T1000 (cell line): ENCODE data around the gene RAB11B.
"Not testable (repeated sequence)": the region's sequence is repeated elsewhere in the genome, so short reads cannot be mapped to it uniquely, and the experiment has no call there.

ENCODE experiments used
- DNase-seq: peaks from one replicate; lab custom pipeline; 2025; ENCODE audit warnings: mixed read lengths; lab: John Stamatoyannopoulos, UW

RAB11B gene

DNA sequence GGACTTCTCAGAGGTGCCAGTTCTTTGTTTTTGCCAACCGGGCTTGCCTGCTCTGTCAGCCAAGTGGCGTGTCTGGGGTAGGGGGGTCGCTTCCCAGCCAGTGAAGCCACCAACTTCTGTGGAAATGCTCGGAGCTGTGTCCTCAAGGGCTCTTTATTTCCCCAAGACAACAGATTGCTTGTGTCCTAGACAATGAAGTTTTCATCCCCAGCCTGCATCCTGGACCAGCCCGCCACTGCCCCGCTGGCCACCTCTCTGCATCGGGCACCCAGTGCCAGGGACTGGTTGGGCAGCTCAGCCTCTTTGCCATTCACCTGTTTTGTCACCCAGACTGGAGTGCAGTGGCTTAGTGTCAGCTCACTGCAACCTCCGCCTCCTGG lies 3.7 kb downstream of the RAB11B start:
- DNase-seq = no peak

- no peak for DNase-seq
These were observed 5.5 kb downstream of the RAB11B start for GRCh38 chr19:8395621-8396082.

GRCh38 chr19:8396185-8396562 lies 6.0 kb downstream of the RAB11B start:
- DNase-seq = no peak

DNA sequence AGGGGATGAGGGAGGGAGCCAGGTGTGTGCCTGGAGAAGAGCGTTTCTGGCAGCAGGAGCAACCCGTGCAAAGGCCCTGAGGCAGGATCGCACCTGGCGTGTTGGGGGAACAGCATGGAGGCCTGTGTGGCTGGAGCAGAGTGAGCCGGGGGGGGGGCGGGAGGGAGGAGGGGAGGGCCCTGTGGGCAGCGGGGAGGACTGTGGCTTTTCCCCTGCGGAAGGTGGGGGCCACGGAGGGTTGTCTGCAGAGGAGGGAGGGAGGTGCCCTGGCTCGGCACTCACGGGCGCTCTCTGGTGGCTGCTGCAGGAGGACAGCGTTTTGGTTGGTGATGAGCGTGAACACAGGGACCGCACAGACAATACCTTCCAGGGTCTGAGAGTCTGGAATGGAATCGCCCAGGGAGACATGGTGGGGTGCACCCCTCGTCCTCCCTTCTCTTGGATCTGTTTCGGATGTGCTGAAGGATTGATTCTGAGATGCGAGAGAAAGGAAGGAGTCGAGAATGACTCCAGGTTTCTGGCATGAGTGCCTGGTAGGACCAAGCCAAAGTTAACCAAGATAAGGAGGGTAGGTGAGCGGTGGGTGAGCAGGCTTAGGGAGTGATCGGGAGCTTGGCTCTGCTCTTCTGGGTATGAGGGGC lies 6.5 kb downstream of the RAB11B start:
- DNase-seq = no peak

DNA sequence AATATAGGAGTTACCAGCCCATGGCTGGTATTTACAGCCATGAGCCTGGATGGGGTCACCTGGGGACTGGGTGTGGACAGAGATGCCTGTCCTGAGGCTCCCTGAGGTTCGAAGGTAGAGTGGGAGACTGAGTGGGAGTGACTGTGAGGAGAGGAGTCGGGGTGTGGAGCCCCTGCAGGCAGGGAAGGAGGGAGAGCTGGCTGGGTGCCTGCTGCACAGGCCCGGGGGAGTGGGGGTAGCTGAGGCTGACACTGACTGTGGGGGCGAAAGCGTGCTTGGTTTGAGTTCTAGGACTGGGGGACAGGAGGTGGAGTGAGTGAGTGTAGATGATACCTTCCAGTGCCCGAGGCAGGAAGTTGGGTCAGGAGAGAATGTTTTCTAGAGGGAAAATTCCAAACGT lies 7.1 kb downstream of the RAB11B start:
- DNase-seq = no peak

DNA sequence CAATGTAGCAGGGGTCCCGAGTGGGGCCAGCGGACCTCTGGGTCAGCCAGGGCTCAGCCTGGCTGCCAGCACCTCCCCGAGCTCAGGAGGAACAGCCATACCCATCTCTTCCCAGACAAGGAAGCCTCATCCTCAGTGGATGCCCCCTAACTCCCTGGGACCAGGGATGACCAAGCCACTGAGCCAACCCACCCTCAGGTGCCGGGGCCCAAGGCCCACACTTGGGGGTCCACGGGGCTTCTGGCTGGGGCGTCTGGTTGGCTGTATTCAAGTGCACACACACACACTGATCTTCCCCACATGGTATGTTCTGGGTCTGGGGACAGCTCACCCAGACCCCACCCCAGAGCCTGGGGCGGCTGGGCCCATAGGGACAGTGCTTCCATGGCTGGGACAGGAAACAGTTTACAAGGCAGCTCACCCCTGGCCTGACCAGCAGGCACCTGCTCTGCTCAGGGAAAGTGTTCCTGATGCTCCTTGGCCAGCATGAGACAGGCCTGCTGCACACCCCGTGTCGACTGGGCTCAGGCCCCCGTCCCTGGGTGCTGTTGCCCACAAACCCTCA lies 7.7 kb downstream of the RAB11B start:
- no peak for DNase-seq

DNA sequence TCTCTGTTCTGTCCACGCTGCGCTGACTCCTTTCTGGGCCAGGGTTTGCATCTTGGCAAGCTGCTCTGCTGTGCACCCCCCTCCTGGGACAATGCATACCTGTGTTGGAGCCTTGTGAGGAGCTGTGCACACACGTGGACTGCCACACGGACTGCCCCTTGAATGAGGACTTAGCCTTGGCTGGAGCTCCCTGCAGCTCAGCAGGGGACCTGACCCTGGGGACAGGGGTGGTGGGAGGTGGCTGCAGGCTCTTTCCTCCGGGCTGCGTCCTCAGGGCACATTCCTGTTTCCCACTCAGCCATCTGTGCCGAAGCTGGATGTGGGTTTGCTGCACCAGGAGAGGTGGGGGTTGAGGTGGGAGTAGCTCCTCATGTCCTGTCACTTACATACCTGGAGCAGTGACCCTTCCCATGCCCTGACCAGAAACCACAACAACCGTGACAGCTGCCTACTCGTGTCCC lies 8.2 kb downstream of the RAB11B start:
- DNase-seq = no peak

DNA sequence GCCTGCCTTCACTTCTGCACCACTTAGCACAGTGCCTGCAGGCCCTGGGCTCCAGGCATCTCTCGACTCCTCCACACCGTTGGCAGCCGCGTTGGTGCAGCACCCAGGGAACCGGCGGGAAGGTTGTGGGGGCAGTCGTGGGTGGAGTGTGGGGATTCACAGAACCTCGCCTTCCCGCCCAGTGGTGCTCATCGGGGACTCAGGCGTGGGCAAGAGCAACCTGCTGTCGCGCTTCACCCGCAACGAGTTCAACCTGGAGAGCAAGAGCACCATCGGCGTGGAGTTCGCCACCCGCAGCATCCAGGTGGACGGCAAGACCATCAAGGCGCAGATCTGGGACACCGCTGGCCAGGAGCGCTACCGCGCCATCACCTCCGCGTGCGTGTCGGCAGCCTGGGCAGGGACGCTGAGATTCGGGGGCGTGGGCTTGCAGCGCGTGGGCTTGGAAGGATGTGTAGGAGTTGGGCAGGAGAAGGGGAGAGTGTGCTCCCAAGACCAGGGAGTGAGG lies 9.6 kb downstream of the RAB11B start:
- no peak for DNase-seq

- DNase-seq = no peak
These were observed 11.8 kb downstream of the RAB11B start for GRCh38 chr19:8401981-8402411.

- DNase-seq = no peak
These were observed 13.1 kb downstream of the RAB11B start for GRCh38 chr19:8403098-8403819.

DNA sequence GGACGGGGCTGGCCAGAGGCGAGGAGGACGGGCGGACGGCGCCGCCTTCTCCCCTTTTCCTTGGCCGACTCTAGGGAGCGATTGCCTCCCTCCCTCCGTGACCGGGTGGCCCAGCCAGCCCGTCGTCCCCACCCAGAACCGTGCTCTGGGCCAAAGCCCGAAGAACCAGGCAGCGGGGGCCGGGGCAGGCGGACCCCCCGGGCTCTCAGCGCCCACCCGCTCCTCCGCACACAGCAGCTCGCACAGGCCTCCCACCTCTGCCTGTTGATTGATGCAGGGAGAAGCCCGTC lies 13.6 kb downstream of the RAB11B start:
- no peak for DNase-seq

DNA sequence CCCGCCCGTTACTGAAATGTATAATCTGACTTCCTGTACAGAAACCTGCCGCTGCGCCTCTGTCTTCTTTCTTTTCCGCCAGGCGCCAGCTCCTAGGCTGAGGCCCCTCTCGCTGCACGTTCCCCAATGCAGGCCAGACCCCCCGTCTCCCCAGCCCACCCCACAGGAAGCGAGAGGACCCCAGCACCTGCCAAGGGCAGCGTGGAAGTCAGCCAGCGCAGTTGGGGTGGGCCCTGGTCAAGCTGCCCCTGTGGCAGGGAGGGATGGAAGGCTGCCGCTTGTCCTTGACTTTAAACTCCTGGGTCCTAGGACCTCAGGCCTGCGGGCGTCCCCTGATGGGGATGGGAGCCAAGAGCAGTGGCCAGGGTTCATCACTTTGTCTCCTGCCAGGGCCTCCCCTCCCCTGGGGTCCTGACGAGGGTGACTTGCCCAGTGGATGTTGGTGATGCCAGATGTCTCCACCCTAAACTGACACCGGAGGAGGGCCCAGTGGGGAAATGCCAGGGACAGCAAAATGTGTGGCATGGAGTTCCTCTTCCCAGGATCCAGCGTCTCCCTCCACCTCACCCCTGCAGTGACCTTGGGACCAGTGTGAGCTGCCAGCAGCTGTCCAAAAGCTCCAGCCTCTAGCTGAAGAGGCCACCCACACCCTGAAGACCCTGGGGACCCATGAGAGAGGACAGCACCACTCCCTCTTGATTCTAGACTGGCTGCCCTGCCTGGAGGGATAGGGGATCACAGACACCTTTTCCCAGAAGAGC lies 14.4 kb downstream of the RAB11B start:
- DNase-seq = no peak

- not testable (repeated sequence) for DNase-seq
These were observed 20.6 kb downstream of the RAB11B start for GRCh38 chr19:8410718-8411117.

DNA sequence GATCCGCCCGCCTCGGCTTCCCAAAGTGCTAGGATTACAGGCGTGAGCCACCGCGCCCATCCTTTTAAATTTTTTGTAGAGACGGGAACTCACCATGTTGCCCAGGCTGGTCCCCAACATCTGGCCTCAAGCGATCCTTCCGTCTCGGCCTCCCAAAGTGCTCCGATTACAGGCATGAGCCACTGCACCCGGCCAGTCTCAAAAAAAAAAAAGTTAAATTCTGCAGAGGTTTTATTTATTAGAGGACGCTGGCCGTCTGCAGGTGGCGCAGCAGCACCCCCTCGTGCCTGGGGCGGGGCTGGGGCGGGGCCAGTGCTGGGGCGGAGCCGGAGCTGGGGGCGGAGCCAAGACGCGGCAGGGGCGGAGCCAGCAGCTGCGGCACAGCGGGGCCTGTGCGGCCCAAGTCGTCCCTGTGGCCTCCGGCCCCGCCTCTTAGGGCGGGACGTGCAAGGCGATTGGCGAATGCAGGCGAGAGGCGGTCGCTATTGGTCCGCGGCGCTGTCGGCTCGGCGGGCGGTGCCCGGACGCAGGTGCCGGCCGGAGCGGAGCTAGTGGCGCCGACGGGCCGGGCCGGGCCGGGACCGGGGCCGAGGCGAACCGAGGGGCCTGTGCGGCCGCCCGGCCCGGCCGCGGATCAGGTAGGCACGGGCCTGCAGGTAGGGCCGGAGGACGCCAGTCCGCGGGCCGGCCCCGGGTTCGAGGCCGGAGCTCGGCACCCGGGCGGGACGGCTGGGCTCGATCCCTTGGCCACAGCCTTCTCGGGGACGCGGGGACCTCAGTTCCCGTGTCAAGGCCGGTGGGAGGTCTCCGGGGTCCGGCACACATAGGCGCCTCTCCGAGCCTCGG lies 22.8 kb downstream of the RAB11B start, which contains the start of gene MARCHF2:
TSS of gene MARCHF2 (plus strand) at position 523 of the 846 bp plus-strand sequence. CDS start 8,536 bp downstream, outside the sequence.
- DNase-seq = peak; percentile 95

DNA sequence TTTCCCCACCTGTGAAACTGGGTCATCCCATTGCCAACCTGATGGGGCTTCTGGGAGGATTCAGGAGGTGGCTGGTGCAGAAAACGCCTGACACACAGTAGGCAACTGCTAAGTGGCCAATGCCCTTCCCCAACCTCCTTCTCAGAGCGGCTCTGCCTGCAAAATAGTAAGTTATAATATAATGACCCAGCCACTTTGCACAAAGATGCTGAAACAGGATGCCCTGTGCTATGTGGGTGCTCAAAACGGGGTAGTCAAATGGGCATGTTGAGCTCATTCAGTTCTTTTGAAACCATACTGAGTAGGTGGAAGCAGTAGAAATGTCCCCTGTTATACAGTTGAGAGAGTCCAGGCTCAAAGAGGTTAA lies 23.5 kb downstream of the RAB11B start:
- DNase-seq = no peak

- no peak for DNase-seq
These were observed 26.6 kb downstream of the RAB11B start for GRCh38 chr19:8416796-8417195.

DNA sequence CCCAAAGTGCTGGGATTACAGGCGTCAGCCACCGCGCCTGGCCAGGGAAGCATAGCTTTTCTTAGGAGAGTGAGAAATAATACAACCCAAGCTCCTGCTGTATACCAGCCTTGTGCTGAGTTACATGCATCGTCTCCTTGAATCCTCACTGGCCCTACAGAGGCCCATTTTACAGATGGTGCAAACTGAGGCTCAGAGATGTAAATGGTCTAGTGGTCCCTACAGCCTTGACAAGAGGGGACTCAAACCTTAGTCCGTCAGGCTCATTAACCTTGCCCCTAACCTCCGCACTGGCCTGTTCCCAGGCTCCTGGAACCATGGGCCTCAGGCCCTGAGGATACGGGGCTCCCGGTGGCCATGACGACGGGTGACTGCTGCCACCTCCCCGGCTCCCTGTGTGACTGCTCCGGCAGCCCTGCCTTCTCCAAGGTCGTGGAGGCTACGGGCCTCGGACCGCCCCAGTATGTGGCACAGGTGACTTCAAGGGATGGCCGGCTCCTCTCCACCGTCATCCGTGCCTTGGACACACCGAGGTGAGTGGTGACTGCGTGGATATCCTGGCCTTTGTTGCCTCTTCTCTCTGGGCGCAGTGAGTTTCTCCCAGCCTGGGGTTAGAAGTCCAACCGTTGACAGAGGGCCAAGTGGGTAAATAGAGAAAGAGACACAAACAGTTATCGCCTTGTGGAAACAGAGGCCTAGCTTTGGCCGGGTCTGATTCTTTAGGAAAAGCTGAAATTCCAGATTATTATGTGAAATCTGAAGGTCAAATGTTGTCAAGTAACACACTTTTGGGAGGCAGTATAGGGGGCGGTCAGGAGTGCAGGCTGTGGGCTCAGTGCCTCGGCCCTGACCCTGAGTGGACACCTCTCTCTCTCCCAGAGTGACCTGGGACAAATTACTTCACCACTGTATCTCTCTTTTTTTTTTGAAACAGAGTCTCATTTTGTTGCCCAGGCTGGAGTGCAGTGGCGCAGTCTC lies 31.6 kb downstream of the RAB11B start:
- no peak for DNase-seq

GRCh38 chr19:8423817-8424223 lies 33.7 kb downstream of the RAB11B start:
- DNase-seq = peak; percentile 86

- not testable (repeated sequence) for DNase-seq
These were observed 35.2 kb downstream of the RAB11B start for GRCh38 chr19:8425331-8425730.

DNA sequence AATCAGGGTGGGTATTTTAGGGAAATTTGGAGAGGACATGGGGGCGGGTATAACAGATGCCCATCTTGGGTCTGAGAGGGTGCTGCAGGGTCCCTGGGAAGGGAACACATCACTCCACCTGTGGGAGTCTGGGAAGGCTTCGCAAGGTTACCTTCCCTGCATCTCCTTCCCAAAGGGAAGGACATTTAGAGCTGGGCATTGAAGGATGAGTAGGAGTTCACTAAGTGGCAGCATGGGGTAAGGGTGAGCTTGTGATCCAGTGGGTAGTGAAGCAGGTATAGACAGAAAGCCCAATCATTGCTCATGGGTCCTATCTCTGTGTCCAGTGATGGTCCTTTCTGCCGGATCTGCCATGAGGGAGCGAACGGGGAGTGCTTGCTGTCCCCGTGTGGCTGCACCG lies 36.1 kb downstream of the RAB11B start:
- no peak for DNase-seq
